NCI-H2227 treated with DMSO at 0.1 percent for 48 hours (cell line): Measurements from ENCODE around the gene MAST2.
"Not testable (repeated sequence)": the region's sequence is repeated elsewhere in the genome, so short reads cannot be mapped to it uniquely, and the experiment has no call there.

Source experiments
- DNase-seq: peaks from one replicate; lab custom pipeline; 2025; lab: John Stamatoyannopoulos, UW

The MAST2 gene

GRCh38 chr1:45814776-45815175 is 11.4 kb downstream of the MAST2 start:
- no peak for DNase-seq

DNA sequence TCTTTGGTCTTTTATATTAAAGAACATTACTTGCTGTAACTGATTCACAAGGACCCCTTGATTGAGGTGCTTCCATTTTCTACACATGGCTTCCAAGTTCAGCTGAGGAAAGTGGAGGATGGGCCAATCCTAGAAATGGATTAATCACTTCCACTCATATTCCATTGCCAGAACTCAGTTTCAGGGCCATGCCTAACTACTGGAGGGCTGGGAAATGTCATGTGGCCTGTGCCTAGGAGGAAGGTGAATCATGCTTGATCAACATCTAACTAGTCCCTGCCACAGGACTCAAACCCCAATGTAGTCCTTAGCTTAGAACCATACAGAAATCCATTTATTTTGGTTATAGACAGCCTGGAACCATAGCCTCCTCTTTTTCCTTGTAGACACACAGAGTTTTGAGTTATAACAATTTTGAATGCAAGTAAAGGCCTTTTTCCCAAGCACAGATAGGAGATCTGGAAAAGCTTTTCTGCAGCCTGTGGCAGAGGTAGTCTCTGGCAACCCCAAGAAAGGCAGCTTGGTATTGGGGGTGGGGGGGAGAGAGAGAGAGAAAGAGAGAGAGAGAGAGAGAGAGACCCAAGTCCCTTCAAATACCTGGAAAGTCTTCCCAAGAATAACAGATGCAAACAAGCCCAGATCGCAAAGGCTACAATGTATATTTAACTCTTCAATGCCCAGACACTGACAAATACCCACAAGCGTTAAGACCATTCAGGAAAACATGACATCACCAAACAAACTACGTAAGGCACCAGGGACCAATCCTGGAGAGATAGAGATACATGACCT is 12.5 kb downstream of the MAST2 start:
- DNase-seq: no peak

GRCh38 chr1:45820173-45820572 is 16.8 kb downstream of the MAST2 start:
- DNase-seq: no peak

DNA sequence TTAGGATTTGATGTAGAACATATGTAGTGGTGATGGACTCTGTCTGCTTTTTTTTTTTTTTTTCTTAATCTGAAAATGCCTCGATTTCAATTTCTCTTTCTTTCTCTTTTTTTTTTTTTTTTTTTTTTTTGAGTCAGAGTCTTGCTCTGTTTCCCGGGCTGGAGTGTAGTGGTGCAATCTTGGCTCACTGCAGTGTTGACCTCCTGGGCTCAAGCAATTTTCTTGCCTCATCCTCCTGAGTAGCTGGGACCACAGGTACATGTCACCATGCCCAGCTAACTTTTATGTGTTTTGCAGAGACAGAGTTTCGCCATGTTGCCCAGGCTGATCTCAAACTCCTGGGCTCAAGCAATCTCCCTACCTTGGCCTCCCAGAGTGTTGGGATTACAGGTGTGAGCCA is 17.4 kb downstream of the MAST2 start:
- DNase-seq: no peak

- no peak for DNase-seq
These were observed 19.2 kb downstream of the MAST2 start for GRCh38 chr1:45822644-45823043.

- DNase-seq: no peak
These were observed 21.2 kb downstream of the MAST2 start for GRCh38 chr1:45824607-45825006.

DNA sequence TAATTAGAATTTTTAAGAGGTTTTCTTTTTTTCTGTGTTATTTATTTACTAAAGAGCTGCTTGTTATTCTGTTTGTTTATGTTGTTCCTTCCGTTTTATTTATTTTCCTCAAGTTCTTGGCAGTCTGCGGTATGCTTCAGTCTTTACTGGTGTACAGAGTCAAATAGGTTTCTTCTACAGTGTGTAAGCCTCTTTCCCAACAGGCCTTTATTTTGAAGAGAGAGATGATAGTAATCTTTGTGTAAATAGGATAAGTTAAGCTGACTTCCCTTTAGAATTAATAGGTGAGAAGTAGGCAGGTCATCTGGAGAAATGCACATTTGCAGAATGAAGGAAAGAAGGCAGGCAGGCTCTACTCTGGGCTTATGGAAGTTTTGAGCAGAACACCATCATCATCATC is 23.8 kb downstream of the MAST2 start:
- no peak for DNase-seq

DNA sequence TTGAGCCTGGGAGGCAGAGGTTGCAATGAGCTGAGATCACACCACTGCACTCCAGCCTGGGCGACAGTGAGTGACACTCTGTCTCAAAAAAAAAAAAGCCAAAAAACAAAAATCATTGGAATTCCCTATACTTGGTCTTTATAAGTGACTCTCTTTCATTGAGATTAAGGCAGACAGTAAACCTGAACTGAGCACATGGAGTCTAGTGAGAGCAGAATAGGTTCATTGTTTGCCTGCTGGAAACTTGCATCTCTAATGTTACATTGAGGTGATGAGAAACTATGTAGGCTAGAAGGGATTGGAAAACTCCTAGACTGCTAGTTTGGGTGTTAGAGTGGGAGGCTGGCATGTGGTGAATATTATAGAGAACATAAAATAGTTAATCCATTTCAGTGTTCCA is 25.4 kb downstream of the MAST2 start:
- DNase-seq: no peak

- no peak for DNase-seq
These were observed 29.9 kb downstream of the MAST2 start for GRCh38 chr1:45833361-45833760.

DNA sequence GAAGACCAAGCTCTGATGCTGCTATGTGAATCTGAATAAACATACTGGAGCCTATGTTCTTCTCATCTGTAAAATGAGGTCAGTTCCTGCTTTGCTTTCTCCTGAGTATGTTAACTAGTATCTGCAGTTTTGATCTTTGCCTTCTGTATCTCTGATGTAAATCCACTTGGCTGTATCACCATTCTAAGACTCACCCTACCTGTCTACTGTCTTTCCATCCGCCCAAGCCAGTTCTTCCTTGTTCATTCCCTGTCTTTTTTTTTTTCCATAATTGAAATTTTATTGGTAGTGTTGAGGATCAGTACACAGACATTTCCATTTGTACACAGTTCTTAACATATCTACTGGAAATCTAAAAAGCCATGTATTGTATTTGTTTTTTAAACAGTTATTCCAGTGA is 31.3 kb downstream of the MAST2 start:
- no peak for DNase-seq

GRCh38 chr1:45836451-45836850 is 33.0 kb downstream of the MAST2 start:
- DNase-seq: no peak

- DNase-seq: not testable (repeated sequence)
These were observed 33.4 kb downstream of the MAST2 start for GRCh38 chr1:45836861-45837260.

DNA sequence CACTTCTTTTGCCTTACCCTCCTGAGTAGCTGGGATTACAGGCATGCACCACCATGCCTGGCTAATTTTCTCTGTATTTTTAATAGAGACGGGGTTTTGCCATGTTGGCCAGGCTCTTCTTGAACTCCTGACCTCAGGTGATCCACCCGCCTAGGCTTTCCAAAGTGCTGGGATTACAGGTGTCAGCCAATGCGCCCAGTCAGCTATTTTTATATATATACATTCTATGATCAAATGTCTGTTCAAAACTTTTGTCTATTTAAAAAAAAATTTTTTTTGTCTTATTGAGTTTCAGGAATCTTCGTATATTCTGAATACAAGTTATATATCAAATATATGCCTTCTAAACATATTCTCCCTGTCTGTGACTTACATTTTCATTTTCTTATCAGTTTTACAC is 34.9 kb downstream of the MAST2 start:
- DNase-seq: not testable (repeated sequence)

DNA sequence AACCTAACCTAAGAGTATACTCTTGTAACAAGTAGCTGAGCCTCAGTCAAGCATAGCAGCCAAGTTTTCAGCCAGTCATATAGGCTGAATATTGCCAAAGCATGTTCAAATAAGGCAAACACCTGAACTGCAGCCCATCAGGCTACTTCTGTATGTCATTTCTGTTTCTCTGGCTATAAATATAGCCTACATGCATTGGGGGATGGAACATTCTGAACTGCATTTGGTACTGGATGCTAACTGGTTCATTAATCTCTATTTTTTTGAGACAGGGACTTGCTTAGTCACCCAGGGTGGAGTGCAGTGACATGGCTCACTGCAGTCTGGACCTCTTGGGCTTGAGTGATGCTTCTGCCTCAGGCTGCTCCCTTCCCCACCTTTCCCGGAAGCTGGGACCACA is 37.3 kb downstream of the MAST2 start:
- no peak for DNase-seq

GRCh38 chr1:45842786-45843185 is 39.4 kb downstream of the MAST2 start:
- DNase-seq: no peak

DNA sequence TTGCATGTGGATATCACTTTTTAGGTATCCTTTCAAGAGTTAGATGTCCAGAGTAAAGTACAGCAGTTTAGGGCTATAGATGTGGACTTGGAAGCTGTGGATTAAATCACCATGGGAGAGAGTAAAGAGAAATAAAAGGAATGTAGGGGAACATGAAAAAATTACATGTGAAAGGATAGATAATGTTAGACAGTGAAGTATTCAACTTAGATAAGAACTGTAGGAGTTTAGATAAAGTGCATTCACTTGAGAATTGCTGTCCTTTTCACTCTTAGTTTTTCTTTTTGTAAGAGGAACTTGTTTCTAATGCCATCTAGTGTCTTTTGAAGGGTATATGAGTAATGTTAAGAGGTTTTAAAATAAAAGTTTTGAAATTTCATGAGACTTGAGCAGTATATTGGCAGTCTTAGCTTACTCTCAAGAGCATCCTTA is 40.1 kb downstream of the MAST2 start:
- no peak for DNase-seq

GRCh38 chr1:45844000-45844399 is 40.6 kb downstream of the MAST2 start:
- DNase-seq: not testable (repeated sequence)

DNA sequence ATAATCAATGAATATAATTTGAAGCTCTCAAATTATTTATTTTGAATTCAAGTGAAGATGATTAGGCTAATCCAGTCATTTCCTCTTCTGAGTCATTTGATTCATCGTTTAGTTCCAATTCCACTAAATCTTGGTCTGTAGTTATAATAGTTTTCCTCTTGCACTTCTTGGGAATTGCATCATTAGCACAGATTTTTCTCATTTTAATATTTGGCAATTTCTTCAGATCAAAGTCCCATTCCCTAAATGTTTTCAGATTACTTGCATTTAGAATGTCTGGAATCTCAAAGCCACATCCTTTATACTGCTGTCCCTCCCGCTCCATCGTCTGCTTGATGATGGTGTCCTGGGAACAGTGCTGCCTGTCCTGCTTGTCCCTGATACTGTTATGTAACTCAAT is 43.5 kb downstream of the MAST2 start:
- DNase-seq: no peak

DNA sequence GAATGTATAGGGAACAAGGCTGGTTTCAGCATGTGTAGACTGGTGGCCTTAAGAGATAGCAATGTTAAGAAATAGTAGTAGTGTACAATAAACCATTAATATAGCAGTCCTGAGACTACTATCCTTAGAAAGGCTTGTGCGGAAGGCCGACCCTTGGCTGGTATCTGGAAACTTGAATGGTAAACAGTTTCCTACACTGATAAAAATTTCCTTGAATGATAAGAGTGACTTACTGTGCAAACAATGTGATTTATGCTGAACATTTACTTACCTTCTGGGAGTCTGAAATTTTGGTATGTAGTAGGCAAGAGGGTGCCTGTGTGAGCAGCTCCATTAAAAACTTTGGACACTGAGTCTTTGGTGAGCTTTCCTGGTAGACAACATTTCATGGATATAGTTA is 44.7 kb downstream of the MAST2 start:
- DNase-seq: no peak

DNA sequence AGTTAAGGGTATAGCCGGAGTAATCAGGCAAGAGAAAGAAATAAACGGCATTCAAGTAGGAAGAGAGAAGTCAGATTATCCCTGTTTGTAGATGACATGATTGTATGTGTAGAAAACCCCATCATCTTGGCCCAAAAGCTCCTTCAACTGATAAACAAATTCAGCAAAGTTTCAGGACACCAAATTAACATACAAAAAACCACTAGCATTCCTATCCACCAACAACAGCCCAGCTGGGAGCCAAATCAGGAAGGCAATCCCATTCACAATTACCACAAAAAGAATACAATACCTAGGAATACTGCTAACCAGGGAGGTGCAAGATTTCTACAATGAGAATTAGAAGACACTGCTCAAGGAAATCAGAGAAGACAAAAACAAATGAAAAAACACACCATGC is 45.3 kb downstream of the MAST2 start:
- DNase-seq: no peak

GRCh38 chr1:45850017-45850416 is 46.6 kb downstream of the MAST2 start:
- DNase-seq: no peak

GRCh38 chr1:45854724-45855123 is 51.3 kb downstream of the MAST2 start:
- no peak for DNase-seq

GRCh38 chr1:45857101-45857700 is 53.8 kb downstream of the MAST2 start:
- no peak for DNase-seq
